Measurements from ENCODE around the gene TAC3.
"Not testable (repeated sequence)": the region's sequence is repeated elsewhere in the genome, so short reads cannot be mapped to it uniquely, and the experiment has no call there.

The TAC3 gene

DNA sequence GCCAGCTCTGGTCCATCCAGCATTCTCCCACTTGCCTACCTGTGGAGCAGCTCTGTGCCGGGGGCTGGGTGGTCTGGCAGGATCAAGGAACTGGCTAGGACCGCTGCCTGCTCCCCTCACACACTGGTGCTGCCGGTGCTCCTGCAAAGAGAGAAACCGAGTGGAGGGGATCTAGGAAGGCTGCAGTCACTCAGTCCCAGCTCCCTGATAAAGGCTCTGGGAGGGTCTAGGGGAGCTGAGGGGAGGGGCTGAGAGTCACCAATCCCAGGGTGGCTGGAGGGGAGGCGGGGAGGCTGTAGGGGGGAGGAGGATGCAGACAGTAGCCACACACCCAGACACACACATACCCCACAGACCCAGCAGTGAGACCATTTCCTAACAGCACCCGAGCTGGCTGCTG, at the start of gene TAC3:
Gene TAC3, minus strand, starts transcription at position 182 of the 400 bp plus-strand sequence. CDS start 732 bp downstream, outside the sequence.
- Mint-ChIP-seq H3K4me3 (no peak within 1 kb of the TSS), H3K27me3 (peaks cover 2% of the 10 kb centered on the region), H3K4me1 (peaks cover 31% of the 10 kb centered on the region), H3K36me3 (ENCODE audit: low read depth) (no peaks in the 10 kb centered on the region), H3K27ac (no peak within 1 kb of the TSS), H3K9me3 (no peaks in the 10 kb centered on the region)
- DNase-seq (no peak), ATAC-seq (no peak)

DNA sequence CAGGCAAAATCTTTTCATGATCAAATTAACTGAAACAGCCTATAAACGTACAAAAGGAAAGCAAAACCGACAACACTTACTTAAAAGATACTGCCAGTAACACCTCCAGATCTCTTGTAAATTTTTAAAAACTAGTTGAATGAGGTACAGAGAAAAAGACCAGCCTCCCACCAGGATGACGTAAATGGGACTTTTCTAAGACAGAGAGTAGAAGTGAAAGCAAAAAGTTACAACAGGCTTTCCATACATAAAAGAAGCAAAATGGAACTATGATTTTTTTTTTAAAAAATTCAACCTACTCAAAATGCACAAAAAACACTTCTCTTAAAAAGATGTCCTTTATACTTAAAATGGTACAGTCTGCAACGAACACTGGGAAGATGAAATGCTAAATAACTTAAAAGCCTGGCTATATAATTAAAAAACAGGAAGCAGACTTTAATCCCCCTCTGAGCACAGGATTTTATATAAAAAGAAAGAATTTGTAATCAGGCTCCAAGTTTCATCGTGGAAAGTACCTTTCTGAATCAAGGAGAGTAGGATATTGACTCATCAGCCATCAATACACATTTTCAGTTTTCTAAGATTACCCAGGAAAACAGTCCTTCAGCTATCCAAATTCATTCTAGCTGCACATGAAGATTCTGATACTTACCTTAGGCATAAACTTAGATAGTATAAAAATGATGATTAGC, 47.8 kb upstream of the TAC3 start:
- Mint-ChIP-seq H3K4me3 (peak overlapping the region; percentile 78), H3K36me3 (ENCODE audit: low read depth) (peaks cover 69% of the 10 kb centered on the region), H3K27me3 (no peaks in the 10 kb centered on the region), H3K4me1 (peaks cover 82% of the 10 kb centered on the region), H3K27ac (peak overlapping the region; percentile 97), H3K9me3 (peaks cover 5% of the 10 kb centered on the region)
- peak; percentile 45 for DNase-seq
- ATAC-seq: peak; percentile 73

- H3K27ac Mint-ChIP-seq: peak overlapping the region; percentile 44
- peaks cover 74% of the 10 kb centered on the region for H3K36me3 Mint-ChIP-seq (ENCODE audit: low read depth)
- no peak for ATAC-seq
Measured at GRCh38 chr12:57058454-57058853, 42.1 kb upstream of the TAC3 start.

GRCh38 chr12:57057067-57057751, 40.9 kb upstream of the TAC3 start:
- DNase-seq (no peak), ATAC-seq (no peak)
- Mint-ChIP-seq H3K27me3 (no peaks in the 10 kb centered on the region), H3K4me3 (no peak overlapping the region), H3K4me1 (peaks cover 30% of the 10 kb centered on the region), H3K9me3 (no peaks in the 10 kb centered on the region), H3K27ac (peak overlapping the region; percentile 12), H3K36me3 (ENCODE audit: low read depth) (peaks cover 70% of the 10 kb centered on the region)

More at GRCh38 chr12:57058454-57058853, 42.1 kb upstream of the TAC3 start:
- Mint-ChIP-seq H3K27me3 (no peaks in the 10 kb centered on the region), H3K9me3 (no peaks in the 10 kb centered on the region), H3K4me1 (peaks cover 41% of the 10 kb centered on the region), H3K4me3 (no peak overlapping the region)
- DNase-seq: no peak

DNA sequence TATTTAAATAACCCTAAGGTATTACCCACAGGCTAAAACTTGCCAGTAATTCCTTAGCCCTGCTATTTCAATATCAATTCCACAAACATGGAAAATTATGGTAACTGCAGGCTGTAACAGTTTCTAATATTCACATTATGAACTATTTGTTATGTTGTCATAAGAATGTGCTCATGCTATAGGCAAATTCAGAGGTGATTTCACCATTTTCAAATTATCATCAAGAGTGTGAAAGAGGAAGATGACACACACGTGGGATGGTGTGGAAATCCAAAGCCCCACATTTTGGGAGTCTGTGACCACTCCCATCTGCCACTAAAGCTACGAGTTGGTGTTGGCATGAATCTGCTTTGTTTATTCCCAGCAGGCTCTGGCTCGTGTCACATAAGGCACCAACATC, 39.5 kb upstream of the TAC3 start:
- H3K27ac Mint-ChIP-seq: no peak overlapping the region
- H3K36me3 Mint-ChIP-seq (ENCODE audit: low read depth): peaks cover 63% of the 10 kb centered on the region
- ATAC-seq (no peak), DNase-seq (no peak)
- H3K9me3 Mint-ChIP-seq: no peaks in the 10 kb centered on the region
- no peak overlapping the region for H3K4me3 Mint-ChIP-seq
- H3K4me1 Mint-ChIP-seq: peaks cover 29% of the 10 kb centered on the region
- no peaks in the 10 kb centered on the region for H3K27me3 Mint-ChIP-seq

- H3K4me3 Mint-ChIP-seq, DNase-seq, H3K27ac Mint-ChIP-seq, H3K27me3 Mint-ChIP-seq, H3K9me3 Mint-ChIP-seq, ATAC-seq: not testable (repeated sequence)
- Mint-ChIP-seq H3K36me3 (ENCODE audit: low read depth) (peaks cover 48% of the 10 kb centered on the region), H3K4me1 (peaks cover 28% of the 10 kb centered on the region)
Measured at GRCh38 chr12:57053901-57054300, 37.6 kb upstream of the TAC3 start.

- DNase-seq, H3K27ac Mint-ChIP-seq, H3K4me3 Mint-ChIP-seq, H3K9me3 Mint-ChIP-seq, H3K27me3 Mint-ChIP-seq, ATAC-seq: not testable (repeated sequence)
- H3K4me1 Mint-ChIP-seq: peaks cover 28% of the 10 kb centered on the region
- peaks cover 41% of the 10 kb centered on the region for H3K36me3 Mint-ChIP-seq (ENCODE audit: low read depth)
Measured at GRCh38 chr12:57053146-57053545, 36.8 kb upstream of the TAC3 start.

DNA sequence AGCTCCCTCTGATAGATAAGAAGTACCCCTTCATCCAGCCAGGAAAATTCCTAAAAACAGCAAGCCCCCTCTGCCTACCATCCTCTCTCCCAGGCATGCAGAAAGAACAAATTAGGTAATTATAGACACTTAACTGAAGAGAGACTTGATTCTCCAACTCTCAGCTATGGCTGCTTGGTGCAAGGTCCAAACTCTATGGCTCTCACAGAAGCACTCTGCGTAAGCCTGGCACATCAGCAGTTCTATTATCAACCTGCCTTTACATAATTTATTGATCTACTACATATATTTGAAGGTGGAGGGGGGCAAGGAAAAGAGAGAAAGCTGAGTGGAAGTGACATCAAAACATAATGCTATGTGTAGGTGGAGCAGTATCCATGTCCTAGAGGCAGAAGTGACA, 34.7 kb upstream of the TAC3 start:
- Mint-ChIP-seq H3K9me3 (no peaks in the 10 kb centered on the region), H3K36me3 (ENCODE audit: low read depth) (peaks cover 23% of the 10 kb centered on the region), H3K4me1 (peaks cover 46% of the 10 kb centered on the region), H3K4me3 (no peak overlapping the region), H3K27me3 (no peaks in the 10 kb centered on the region), H3K27ac (no peak overlapping the region)
- ATAC-seq (no peak), DNase-seq (no peak)

DNA sequence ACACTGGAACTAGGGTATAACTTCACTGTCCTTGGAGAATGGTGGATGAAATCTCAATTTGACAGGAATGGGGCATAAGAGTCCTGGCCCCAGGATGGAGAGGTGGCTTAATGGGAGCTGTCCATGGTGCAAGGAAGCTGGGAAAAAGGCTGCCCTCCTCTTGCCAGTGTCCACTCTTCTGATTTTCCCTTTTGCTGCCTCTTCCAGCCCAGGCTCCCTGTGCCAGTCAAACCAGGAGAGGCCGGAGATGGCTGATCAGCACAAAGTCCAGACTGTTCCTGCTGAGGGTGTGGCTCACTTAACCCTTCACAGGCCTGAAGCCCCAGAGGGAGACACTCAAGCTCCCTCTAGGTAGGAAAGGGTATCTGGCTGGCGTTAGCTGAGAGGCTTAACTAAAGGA, 33.6 kb upstream of the TAC3 start, which contains the start of gene MYO1A:
Gene MYO1A, minus strand, starts transcription at position 240 of the 400 bp plus-strand sequence. CDS start 1,806 bp downstream, outside the sequence.
- no peak for ATAC-seq
- Mint-ChIP-seq H3K9me3 (no peaks in the 10 kb centered on the region), H3K4me1 (peaks cover 53% of the 10 kb centered on the region), H3K4me3 (no peak within 1 kb of the TSS), H3K27me3 (no peaks in the 10 kb centered on the region), H3K27ac (no peak within 1 kb of the TSS), H3K36me3 (ENCODE audit: low read depth) (peaks cover 16% of the 10 kb centered on the region)
- DNase-seq: no peak

DNA sequence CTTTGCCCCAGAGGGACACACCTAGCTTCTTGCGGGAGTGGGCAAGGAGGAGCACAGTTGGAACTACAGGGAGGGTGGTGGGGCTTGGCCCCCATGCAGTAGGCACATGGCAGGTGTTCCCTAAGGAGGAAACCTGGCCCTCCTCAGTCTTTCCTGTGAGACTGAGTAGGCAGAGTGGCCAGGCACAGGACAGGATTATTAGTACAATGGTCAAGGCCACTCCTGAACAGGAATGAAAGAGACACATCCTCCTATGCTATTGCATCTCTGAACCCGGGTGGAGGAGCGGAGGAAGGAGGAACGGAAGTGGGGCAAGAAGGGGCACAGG, 32.8 kb upstream of the TAC3 start:
- H3K27me3 Mint-ChIP-seq: no peaks in the 10 kb centered on the region
- peaks cover 55% of the 10 kb centered on the region for H3K4me1 Mint-ChIP-seq
- H3K9me3 Mint-ChIP-seq: no peaks in the 10 kb centered on the region
- no peak for DNase-seq
- H3K4me3 Mint-ChIP-seq: no peak overlapping the region
- H3K36me3 Mint-ChIP-seq (ENCODE audit: low read depth): peaks cover 13% of the 10 kb centered on the region
- ATAC-seq: no peak
- no peak overlapping the region for H3K27ac Mint-ChIP-seq

GRCh38 chr12:57048423-57049118, 32.2 kb upstream of the TAC3 start:
- no peaks in the 10 kb centered on the region for H3K9me3 Mint-ChIP-seq
- DNase-seq: no peak
- no peak for ATAC-seq
- H3K27ac Mint-ChIP-seq: peak overlapping the region; percentile 45
- H3K4me3 Mint-ChIP-seq: no peak overlapping the region
- peaks cover 55% of the 10 kb centered on the region for H3K4me1 Mint-ChIP-seq
- H3K36me3 Mint-ChIP-seq (ENCODE audit: low read depth): peaks cover 8% of the 10 kb centered on the region
- H3K27me3 Mint-ChIP-seq: no peaks in the 10 kb centered on the region

GRCh38 chr12:57047981-57048380, 31.7 kb upstream of the TAC3 start:
- ATAC-seq (no peak), DNase-seq (no peak)
- peak overlapping the region; percentile 81 for H3K27ac Mint-ChIP-seq
- H3K4me1 Mint-ChIP-seq: peaks cover 55% of the 10 kb centered on the region
- no peaks in the 10 kb centered on the region for H3K9me3 Mint-ChIP-seq
- no peaks in the 10 kb centered on the region for H3K27me3 Mint-ChIP-seq
- peaks cover 2% of the 10 kb centered on the region for H3K36me3 Mint-ChIP-seq (ENCODE audit: low read depth)
- no peak overlapping the region for H3K4me3 Mint-ChIP-seq

- ATAC-seq: peak; percentile 93
- Mint-ChIP-seq H3K27ac (peak overlapping the region; percentile 81), H3K4me1 (peaks cover 55% of the 10 kb centered on the region), H3K4me3 (peak overlapping the region; percentile 5), H3K27me3 (no peaks in the 10 kb centered on the region), H3K9me3 (no peaks in the 10 kb centered on the region), H3K36me3 (ENCODE audit: low read depth) (no peaks in the 10 kb centered on the region)
- DNase-seq: peak; percentile 70
Measured at GRCh38 chr12:57046947-57047890, 30.9 kb upstream of the TAC3 start.

All from activated naive CD8-positive, alpha-beta T cell treated with anti-CD3 and anti-CD28 coated beads, Interleukin-2, amount 50 U/mL, for 24 hours (primary cell).